HG02885 (cell line): ENCODE data around the gene PDK4.

Source experiments
- ATAC-seq: cut with Tn5 transposase; IDR thresholded peaks from one replicate; pipeline ENCODE4 v1.9.1; 2021; ENCODE audit warnings: mild to moderate bottlenecking; ENCODE audit not compliant: unreplicated experiment, poor library complexity

Gene PDK4

DNA sequence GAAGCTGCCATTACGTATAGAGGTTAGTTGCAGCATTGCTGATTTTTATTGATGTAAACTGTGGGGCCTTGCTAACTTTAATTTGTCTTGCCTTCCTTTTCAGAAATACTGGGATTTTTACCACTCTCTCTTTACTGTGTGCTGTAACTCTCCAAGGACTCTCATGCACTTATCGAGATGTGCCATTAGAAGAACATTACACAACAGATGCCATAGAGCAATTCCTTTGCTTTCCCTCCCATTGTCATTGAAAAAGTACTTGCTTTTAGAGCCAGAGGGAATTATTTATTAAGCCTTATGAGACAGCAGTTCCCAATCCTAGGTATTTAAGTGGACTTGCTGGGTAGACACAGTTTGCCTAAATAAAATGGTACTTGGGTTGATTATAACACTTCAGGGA, 58.8 kb downstream of the PDK4 start:
- no peak for ATAC-seq

DNA sequence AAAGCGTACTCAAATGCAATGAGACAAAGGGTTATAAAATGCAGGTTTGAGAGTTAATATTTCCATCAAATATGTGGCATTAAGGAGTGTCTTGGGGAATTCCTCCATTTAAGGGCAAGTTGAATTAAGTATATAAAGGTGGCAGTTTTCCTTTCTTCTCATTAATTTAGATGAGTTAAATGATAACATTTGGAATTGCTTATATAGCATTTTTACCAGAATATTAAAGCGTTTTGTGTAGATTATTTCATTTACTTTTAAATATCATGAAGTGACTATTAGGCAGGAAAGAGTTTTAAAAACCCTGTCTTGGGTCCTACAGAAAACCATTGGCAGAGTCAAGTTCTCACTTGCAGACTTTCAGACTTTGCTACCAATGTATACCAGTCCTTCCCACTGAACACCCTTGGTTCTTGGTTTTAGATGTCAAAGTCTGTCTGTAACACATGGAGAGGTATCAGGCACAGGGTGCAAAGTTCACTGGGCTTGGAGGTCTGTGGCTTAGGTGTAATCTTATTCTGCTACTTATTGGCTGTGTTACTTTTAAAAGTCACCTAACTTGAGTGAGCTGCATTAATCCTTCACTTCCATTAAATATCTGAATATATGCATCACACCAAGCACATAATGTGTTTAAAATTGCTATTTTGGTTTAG, 59.5 kb downstream of the PDK4 start:
- no peak for ATAC-seq

DNA sequence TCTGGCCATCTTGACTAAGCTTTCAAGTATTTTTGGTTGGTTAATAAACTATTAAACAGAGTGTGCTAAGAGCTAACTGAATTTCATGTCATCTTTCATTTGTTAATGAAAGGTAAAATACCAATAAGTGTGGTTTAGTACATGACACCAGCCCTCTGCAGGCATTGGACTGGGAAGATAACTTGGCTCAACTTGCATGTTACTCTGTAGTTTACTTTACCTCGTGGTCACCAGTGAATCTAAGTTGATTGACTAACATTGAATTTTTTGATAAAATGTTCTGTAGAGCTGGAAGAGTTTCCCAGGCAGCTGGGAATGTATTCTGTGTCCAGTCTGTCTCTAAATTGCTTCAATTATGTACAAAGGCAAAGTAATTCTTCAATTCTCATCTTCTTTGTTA, 60.7 kb downstream of the PDK4 start:
- ATAC-seq = no peak

DNA sequence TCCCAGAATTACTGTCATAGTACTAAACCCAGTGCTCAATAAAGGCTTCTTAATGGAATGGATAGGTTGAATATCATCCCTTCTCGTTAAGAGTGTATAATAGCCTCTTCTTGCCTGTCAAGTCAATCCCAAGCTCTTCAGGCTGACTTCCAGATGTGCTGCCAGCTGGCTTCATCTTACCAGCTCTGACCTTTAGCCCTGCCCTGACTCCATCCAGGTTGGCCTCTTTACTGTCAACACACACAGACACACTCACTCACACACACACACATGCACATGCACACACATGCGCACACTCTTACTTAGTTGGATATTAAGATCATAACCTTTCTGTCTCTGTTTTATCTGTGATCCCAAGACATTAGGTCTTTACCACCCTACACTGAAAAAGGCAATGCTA, 61.5 kb downstream of the PDK4 start:
- ATAC-seq = no peak
